Measurements from ENCODE around the gene APLNR. TPM values are rescaled to one million over a fixed set of nuclear protein-coding genes. Genes with fewer than 3 reads are reported as not detected.

Gene APLNR
- total and polyA plus RNA-seq, 10 of the 15 experiments (the other 5 are each of a cell fraction or from before 2014, with no cell fraction given): 0.11 TPM; not detected in 9

- Histone ChIP-seq H3K4me1 (ENCODE audit: control insufficient read depth, insufficient read depth, low read length) (no peaks in the 10 kb centered on the region), H3K9ac (ENCODE audit: control insufficient read depth, insufficient read depth, low read length) (no peak overlapping the region), H3K9me3 (replicated peaks; ENCODE audit: control insufficient read depth, insufficient read depth, low read length) (no peaks in the 10 kb centered on the region), H3K79me2 (ENCODE audit: control insufficient read depth, insufficient read depth, low read length) (no peaks in the 10 kb centered on the region), H3K36me3 (ENCODE audit: control insufficient read depth in 2 of 2, insufficient read depth in 2 of 2, low read length in 1 of 2) (no peaks in the 10 kb centered on the region), H2AFZ (ENCODE audit: control insufficient read depth, low read depth, low read length) (no peak overlapping the region), H3K27ac (ENCODE audit: control insufficient read depth, insufficient read depth) (no peak overlapping the region), H3K4me3 (no peak overlapping the region), H4K20me1 (ENCODE audit: control insufficient read depth, insufficient read depth) (no peaks in the 10 kb centered on the region), H3K4me2 (ENCODE audit: control insufficient read depth, insufficient read depth) (no peak overlapping the region), H3K27me3 (replicated peaks in 1 of 2; ENCODE audit: control insufficient read depth in 2 of 2, insufficient read depth in 2 of 2, low read length in 1 of 2) (no peaks in the 10 kb centered on the region)
- ChIA-PET CTCF (no interaction called here), SMC1A (ENCODE audit: uncharacterized antibody, unreplicated experiment) (no interaction called here), POLR2A (no interaction called here), RAD21 (ENCODE audit: unreplicated experiment) (no interaction called here)
- DNase-seq (ENCODE audit: low read depth, low spot score): no peak
- in situ Hi-C loops (cut with MboI) (loop anchor here (5.0 kb wide), 2 partner anchors 128 to 403 kb away; no protein-coding TSS in a partner anchor), intact Hi-C loops (cut with micrococcal nuclease; ENCODE audit: unreplicated experiment) (no loop called here)
- TF ChIP-seq KDM1A (IDR thresholded peaks at IDR 0.05; ENCODE audit: borderline replicate concordance) (no peak), STAT3 (IDR thresholded peaks at IDR 0.05; ENCODE audit: low read depth, low read length) (no peak), NR2C2 (IDR thresholded peaks at IDR 0.05; ENCODE audit: borderline replicate concordance, control insufficient read depth, insufficient read length, low read depth) (no peak), CHD1 (IDR thresholded peaks at IDR 0.05; ENCODE audit: low read depth, low read length) (no peak), EP300 (IDR thresholded peaks at IDR 0.05; ENCODE audit: borderline replicate concordance in 1 of 2, control insufficient read depth in 1 of 2, low read depth in 2 of 2, low read length in 2 of 2) (no peak), CTCF (IDR thresholded peaks at IDR 0.05 in 2 of 3, conservative IDR thresholded peaks at IDR 0.05 in 1 of 3; ENCODE audit: control insufficient read depth in 2 of 3, extremely low read depth in 1 of 3, insufficient read depth in 1 of 3, low read depth in 3 of 3, low read length in 3 of 3) (no peak), BACH1 (IDR thresholded peaks at IDR 0.05; ENCODE audit: borderline replicate concordance) (no peak), NR2F1 (conservative IDR thresholded peaks at IDR 0.05) (no peak), TCF7 (IDR thresholded peaks at IDR 0.05; ENCODE audit: borderline replicate concordance) (no peak), BRCA1 (IDR thresholded peaks at IDR 0.05; ENCODE audit: low read depth, low read length) (no peak)
- no TSS peak for BruUV-seq (replicated peaks)
- WGBS (ENCODE audit: insufficient coverage, insufficient replicate concordance, low lambda C conversion rate, missing lambda C conversion rate): 13% methylated on average over 3 of the region's 3 CpGs
- ATAC-seq: no peak
- no peak for FAIRE-seq
These were observed 7.9 kb upstream of the APLNR start for GRCh38 chr11:57244911-57245310.
